Measurements from ENCODE around the gene JARID2. TPM values are rescaled to one million over a fixed set of nuclear protein-coding genes. Genes with fewer than 3 reads are reported as not detected.

JARID2 gene
- total RNA-seq, 1 experiment from 2014 or later = 23.6 TPM

GRCh38 chr6:15437090-15437635 lies 191.3 kb downstream of the JARID2 start (continued):
- no peak for TF ChIP-seq YY1 (IDR thresholded peaks at IDR 0.05; ENCODE audit: extremely low read depth, insufficient replicate concordance, low read depth, low read length)
- TF ChIP-seq EGR1 (IDR thresholded peaks at IDR 0.05; ENCODE audit: low read depth) = no peak
- TF ChIP-seq JUND (IDR thresholded peaks at IDR 0.05) = no peak
- no peak for TF ChIP-seq POLR2A (IDR thresholded peaks at IDR 0.05; ENCODE audit: borderline replicate concordance, extremely low read depth, insufficient read depth, insufficient read length)
- no peak for TF ChIP-seq ZNF274 (IDR thresholded peaks at IDR 0.05; ENCODE audit: low read depth, low read length)

GRCh38 chr6:15439410-15440025 lies 193.6 kb downstream of the JARID2 start:
- H3K9me2 ChIP-seq (ENCODE audit: insufficient read depth) = no peaks in the 10 kb centered on the region
- H3K27me3 ChIP-seq (ENCODE audit: insufficient read depth, low read length) = no peaks in the 10 kb centered on the region
- H4K20me1 ChIP-seq (ENCODE audit: insufficient read depth) = no peaks in the 10 kb centered on the region
- no peaks in the 10 kb centered on the region for H3K36me3 ChIP-seq (ENCODE audit: control insufficient read depth in 1 of 2, insufficient read depth in 2 of 2, low read length in 2 of 2)
- no peak overlapping the region for H3K9ac ChIP-seq (ENCODE audit: low read length)
- TF ChIP-seq EZH2phosphoT487 (IDR thresholded peaks at IDR 0.05; ENCODE audit: borderline replicate concordance) (no peak), SIN3A (IDR thresholded peaks at IDR 0.05; ENCODE audit: low read depth) (no peak), ZFX (IDR thresholded peaks at IDR 0.05) (no peak), YY1 (IDR thresholded peaks at IDR 0.05; ENCODE audit: extremely low read depth, insufficient replicate concordance, low read depth, low read length) (no peak), TCF7L2 (IDR thresholded peaks at IDR 0.05; ENCODE audit: borderline replicate concordance, extremely low read depth, insufficient read depth, insufficient read length) (no peak), POLR2AphosphoS5 (IDR thresholded peaks at IDR 0.05; ENCODE audit: low read depth, low read length) (no peak), MAX (IDR thresholded peaks at IDR 0.05) (no peak), ATF3 (IDR thresholded peaks at IDR 0.05) (no peak), POLR2A (IDR thresholded peaks at IDR 0.05; ENCODE audit: borderline replicate concordance, extremely low read depth, insufficient read depth, insufficient read length) (no peak), JUND (IDR thresholded peaks at IDR 0.05) (no peak), CTCF (IDR thresholded peaks at IDR 0.05 in 2 of 3, conservative IDR thresholded peaks at IDR 0.05 in 1 of 3; ENCODE audit: borderline replicate concordance in 1 of 3, insufficient read depth in 1 of 3, low read depth in 2 of 3, low read length in 2 of 3) (no peak), CBX3 (IDR thresholded peaks at IDR 0.05; ENCODE audit: low read depth) (no peak), EZH2 (IDR thresholded peaks at IDR 0.05) (no peak), SRF (IDR thresholded peaks at IDR 0.05; ENCODE audit: low read depth) (no peak), ZBTB33 (IDR thresholded peaks at IDR 0.05; ENCODE audit: extremely low read depth, insufficient replicate concordance, low read length) (no peak), EGR1 (IDR thresholded peaks at IDR 0.05; ENCODE audit: low read depth) (no peak), FOSL1 (IDR thresholded peaks at IDR 0.05; ENCODE audit: low read depth) (no peak), ELF1 (IDR thresholded peaks at IDR 0.05; ENCODE audit: borderline replicate concordance, low read depth) (no peak)
- no TSS peak for BruUV-seq (replicated peaks)
- ChIA-PET RAD21 (ENCODE audit: low non-redundant PET in 1 of 2, low total read pairs in 2 of 2, uncharacterized antibody in 2 of 2, unreplicated experiment in 2 of 2) (no interaction called here), CTCF (no interaction called here), POLR2A (no interaction called here)
- DNase-seq (ENCODE audit: low read depth, low spot score) = no peak
- peaks cover 37% of the 10 kb centered on the region for H3K79me2 ChIP-seq (ENCODE audit: insufficient read depth, low read length)
- intact Hi-C loops (cut with micrococcal nuclease) = loop anchor here (5.0 kb wide), 1 partner anchor 1227 kb away; no protein-coding TSS in a partner anchor
- H3K4me2 ChIP-seq (ENCODE audit: low read length) = no peak overlapping the region
- peaks cover 6 to 19% of the 10 kb centered on the region in 2 experiments for H3K4me1 ChIP-seq (ENCODE audit: control insufficient read depth in 1 of 2, insufficient read depth in 2 of 2, low read length in 2 of 2)
- no peak overlapping the region for H3K4me3 ChIP-seq (replicated peaks in 1 of 2; ENCODE audit: low read depth in 1 of 2, low read length in 2 of 2)
- H3K27ac ChIP-seq (ENCODE audit: low read depth, low read length) = no peak overlapping the region
- no peak overlapping the region for H2AFZ ChIP-seq (ENCODE audit: low read depth, low read length, poor library complexity, severe bottlenecking)
- no peaks in the 10 kb centered on the region for H3K9me3 ChIP-seq (ENCODE audit: control insufficient read depth in 1 of 2, insufficient read depth in 1 of 2, low read depth in 1 of 2, low read length in 2 of 2)
- no peak for ATAC-seq
